Endometrial microvascular endothelial cells (primary cell): Measurements from ENCODE around the gene ASB8. TPM values are rescaled to one million over a fixed set of nuclear protein-coding genes. Genes with fewer than 3 reads are reported as not detected.

Source experiments
- in situ Hi-C: cut with HindIII; loops from 2 replicates; pipeline ENCODE4 v1.10.0; 2017; ENCODE audit warnings: low sequenced_read_pairs, low pct_unique_long_range_greater_than_20kb; ENCODE audit errors: inconsistent ontology term
- total RNA-seq: library from RNA; depleted of rRNA; stranded (reverse); fragments of >200 nt; gene quantifications from one replicate; pipeline ENCODE4 v1.2.3, GENCODE V29; 2015; ENCODE audit errors: inconsistent ontology term

Gene ASB8, protein sequence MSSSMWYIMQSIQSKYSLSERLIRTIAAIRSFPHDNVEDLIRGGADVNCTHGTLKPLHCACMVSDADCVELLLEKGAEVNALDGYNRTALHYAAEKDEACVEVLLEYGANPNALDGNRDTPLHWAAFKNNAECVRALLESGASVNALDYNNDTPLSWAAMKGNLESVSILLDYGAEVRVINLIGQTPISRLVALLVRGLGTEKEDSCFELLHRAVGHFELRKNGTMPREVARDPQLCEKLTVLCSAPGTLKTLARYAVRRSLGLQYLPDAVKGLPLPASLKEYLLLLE
- total RNA-seq, result 19.1 TPM

DNA sequence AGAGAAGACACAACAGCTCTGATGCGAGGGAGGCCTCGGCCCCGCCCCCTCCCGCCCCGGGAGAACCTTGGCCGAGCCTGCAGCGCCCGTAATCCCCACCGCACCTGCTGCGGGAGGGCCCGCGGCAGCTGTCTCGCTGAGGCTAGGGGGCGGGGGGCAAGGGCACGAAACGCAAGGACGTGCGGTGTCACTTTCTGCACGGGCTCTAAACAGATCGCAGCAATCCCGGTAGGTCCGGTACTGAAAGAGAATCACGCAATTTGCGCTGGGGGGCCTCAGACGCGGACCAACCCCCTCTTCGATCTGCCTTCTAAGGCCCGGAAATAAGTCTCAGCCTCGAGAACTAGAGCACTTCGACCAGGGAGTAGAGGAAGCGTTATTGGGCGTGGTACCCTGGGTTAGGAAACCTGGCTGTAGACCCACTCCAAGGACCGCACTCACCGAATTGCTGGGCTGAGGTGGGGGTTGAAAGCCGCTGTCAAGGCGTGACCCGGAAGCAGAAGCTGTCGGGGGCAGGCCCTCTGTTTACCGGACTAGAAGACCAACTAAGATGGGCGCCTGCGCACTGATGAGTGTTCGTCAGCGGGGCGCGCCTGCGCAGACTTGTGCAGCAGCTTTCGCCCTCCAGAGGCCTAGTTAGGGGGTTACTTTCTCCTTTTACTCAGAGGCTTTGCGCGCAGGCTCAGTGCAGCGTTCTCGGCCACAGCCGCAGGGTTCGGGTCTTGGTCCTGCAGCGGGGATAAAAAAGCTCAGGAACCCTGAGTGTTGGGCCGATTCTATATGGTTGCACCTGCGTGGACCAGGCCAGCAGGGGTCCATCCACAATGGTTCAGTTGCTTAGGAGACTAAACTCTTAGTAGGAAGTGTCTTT, at the start of gene ASB8:
TSS of gene ASB8 (minus strand) at position 498 of the 871 bp plus-strand sequence. CDS start 4,019 bp downstream, outside the sequence.
- in situ Hi-C loops, result no loop called here

DNA sequence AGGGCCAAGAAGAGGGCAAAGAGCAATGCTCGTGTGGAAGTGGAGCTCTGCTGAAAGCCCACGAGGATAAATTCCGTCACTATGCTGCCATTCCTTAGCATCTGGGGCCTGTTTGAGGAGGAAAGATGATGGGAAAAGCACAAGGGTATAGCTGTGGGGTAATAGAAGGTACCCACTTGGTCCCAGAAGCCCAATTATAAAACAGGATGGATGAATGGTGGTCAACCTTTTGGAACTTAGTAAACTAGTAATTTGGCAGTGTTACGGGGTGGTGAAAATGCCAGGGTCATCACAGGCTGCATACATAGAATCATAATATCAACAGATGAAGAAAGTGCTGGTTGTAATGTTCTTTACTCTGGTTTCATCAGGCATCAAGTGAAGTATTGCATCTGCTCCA, 45.9 kb upstream of the ASB8 start, which contains the start of gene OR10AD1:
TSS of gene OR10AD1 (minus strand) at position 101 of the 400 bp plus-strand sequence. CDS start at position 101, 0 bp downstream.
- in situ Hi-C loops, result no loop called here

DNA sequence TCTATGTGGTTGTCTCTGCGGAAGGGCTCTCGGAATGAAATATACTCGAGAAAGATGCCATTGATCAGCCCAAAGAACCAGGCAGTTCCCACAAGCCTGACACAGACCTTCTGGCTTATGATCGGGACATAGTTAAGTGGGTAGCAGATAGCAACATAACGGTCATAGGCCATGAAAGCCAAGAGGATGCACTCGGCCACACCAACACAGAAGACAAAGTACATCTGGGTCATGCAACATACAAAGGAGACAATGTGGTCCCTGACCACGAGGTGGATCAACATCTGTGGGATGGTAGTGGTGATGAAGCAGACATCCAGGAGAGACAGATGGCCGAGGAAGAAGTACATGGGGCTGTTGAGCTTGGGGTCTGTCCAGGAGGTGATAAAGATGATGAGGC, 45.5 kb upstream of the ASB8 start:
- in situ Hi-C loops, result no loop called here

DNA sequence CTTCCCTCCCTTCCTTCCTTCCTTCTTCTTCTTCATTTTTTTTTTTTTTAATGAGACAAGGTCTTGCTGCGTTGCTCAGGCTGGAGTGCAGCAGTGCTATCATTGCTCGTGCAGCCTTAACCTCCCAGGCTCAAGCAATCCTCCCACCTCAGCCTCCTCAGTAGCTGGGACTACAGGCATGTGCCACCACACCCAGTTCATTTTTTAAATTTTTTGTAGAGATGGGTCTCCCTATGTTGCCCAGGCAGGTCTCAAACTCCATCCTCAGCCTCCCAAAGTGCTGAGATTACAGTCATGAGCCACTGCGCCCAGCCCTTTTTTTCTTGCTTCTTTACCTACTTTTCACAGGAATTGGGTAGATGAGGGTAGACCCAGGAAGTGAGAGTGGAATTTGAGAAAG, 44.2 kb upstream of the ASB8 start:
- in situ Hi-C loops, result no loop called here

DNA sequence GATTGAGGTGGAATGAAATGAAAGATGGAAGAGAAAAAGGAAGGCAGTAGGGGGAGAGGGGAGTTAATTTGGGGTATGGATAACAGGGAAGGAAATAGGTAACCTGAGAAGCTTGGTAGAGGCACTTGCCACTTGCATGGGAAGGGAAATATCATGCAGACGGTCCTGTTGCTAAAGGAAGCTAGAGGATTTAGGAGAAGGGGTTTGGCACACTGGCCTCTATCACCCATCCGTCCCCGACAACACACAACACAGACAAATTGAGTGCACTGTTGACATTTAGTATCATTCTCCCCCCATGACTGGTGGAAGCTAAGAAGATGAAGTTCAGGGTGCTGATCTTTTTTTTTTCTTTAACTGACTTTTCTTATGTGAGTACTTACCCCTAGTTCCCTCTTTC, 43.8 kb upstream of the ASB8 start:
- in situ Hi-C loops, result no loop called here

DNA sequence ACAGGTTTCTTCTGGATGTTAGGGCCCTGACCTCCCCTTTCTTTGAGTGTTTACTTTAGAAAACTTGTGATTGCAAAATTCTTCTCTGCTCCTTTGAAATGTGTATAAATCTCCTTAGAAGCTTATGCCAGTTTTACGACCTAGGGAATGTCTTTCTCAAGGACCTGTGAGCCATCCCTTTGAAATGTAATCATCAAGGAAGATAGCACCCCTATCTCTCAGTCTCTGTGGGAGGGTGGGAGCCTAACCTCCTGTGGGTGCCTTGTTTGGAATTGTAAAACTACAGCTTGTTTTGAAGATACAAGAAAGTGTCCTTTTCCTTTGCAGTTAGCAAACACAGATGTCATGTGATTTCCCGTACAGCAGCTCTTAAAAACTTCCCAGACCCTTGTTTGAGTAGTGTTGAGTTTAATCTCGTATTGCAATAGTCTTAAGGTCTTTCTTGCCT, 42.5 kb upstream of the ASB8 start:
- in situ Hi-C loops, result no loop called here

DNA sequence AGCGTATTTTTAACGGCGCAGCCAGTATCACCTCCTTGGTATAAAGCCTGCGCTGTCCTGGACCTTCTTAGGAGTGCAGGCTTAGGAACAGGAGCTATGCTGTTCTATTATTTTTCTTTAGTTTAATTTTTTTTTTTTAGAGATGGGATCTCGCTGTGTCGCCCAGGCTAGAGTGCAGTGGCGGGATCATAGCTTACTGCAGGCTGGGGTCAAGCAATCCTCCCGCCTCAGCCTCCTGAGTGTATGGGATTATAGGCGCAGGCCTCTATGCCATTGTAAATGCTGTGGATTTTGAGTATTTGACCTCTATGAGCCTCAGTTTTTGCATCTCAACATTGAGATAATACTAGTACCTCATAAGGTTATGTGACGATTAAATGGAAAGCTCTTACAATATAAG, 41.7 kb upstream of the ASB8 start:
- in situ Hi-C loops, result no loop called here

DNA sequence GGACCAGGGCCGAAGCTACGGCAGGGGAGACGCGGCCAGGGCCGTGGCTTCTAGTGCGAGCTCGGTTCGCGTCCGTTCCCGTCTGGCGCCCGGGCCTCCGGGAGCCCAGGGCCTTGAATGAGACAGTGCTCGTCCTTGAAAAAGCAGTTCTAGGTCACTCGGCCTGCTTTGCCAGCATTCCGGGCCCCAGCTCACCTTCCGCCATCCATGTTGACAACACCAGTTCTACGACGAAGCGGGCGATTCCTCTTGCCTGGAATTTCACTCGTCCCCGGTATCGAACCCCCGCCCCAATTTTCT, 41.3 kb upstream of the ASB8 start:
- in situ Hi-C loops, result no loop called here

DNA sequence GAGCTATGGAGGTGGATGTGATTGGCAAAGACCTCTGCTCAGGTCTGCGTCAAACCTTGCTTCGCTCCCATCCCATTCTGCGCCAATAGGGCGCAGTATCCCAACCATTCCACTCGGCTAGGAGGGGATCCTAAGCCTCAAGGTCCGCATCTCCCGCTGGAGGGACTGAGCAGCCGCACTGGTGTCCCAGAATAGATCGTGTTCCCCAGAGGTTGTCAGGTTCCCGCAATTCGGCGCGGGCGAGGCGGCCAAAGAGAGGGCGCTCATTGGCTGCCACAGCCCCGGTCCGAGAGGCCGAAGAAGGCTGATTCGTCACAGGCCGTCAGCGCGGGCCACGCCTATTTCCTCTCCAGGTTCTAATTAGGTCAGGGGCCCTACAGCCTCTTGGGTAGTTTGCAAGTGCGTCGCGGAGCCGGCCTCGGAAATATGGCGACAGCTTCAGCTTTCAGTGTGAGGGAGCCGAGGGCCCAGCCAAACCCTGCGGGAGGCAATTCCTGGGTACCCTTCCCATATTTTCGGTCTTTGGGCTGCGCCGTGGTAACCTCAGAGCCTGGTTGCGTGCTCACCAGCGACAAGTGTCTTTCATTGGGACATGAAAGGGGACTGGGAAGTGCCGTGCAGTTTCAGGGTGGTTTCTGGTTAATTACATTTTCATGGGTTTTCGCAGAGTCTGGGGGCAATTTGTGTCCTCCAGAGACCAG, 40.8 kb upstream of the ASB8 start:
- in situ Hi-C loops, result no loop called here

DNA sequence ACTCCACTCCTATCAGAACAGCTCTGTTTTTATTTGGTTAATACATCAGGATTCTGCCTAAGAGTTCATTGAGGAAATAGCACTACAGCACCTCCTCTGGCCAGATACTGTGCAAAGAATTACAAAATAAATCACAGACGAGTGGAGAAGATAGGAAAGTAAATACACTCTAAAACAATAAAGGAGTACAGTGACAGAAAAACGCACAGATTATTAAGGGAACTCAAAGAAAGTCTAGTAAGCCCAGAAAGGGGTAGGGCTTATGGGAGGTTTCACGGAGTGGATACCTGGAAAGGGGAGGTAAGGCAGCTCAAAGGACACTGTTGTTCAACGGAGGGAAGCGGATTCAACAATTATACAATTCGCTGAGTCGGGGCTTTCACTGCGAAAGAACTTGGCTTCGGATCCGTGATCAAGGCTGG, 40.2 kb upstream of the ASB8 start:
- in situ Hi-C loops, result no loop called here

DNA sequence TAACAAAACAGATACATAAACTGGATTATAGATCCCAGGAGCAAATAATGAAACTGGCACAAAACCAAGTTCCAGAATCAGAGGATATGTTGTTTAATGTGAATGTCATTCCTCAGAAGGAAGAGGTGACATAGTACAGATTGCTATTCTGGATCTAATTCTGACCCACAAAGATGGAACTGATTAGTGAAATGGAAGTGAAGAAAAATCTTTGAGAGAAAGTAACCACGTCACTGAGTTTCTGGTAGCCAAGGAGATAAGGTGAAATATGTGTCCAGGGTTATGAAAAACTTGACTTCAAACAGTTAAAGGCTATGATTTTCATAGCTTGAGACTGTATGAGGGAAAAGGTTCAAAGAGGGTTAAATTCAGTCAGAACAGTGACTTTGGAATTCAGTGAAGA, 37.5 kb upstream of the ASB8 start:
- in situ Hi-C loops, result no loop called here

DNA sequence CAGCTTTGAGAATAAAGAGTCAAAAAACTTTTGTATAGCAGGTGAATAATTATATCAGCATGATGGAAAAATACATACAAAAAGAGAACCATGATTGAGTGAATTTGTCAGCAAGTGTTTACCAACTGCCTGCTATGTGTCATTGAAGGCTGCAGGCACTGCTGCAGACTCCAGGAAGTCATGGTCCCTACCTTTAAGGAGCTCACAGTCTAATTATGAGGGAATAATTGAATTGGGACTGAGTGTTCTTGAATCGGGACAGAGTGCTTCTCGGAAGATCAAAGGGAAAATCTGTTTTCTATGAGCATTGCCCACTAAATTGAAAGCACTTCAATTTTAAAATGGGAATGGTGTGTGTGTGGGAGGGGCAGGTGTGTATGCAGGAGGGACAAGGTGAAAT, 36.3 kb upstream of the ASB8 start:
- in situ Hi-C loops, result no loop called here

DNA sequence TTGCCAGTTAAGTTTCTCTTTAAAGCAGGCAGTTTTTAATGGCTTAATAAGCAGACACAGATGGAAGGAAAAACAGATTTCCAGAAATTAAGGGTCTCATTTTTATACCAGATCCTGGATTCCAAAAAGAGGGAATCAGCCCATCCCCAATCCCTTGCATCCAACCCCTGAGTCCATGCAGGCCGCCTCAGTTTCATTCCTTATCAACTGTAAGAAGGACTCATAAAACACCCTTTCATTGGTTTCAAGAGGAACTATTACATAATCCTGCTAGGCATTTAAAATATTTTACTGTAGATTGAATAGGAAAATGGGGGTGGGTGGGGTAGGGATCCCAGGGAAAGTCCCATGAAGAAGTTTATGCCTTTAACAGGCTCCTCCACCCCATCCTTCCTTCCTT, 35.5 kb upstream of the ASB8 start:
- in situ Hi-C loops, result no loop called here

DNA sequence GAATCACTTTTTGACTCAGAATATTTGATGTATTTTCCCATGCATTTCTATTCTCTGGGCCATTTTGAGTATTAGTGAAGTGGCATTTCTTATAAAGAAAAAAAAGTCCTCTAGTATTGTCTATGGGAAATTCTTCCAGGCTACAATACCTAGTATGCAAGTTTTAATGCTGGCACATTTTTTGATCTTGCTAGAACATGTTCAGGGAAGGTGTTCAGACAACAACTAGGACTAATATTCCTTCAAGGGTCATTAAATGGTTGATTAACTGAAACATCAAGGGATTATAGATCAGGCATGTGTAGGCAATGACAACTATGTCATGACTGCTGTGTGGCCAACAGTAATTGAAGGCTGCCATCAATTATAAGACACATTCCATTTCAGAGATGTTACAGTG, 33.8 kb upstream of the ASB8 start:
- in situ Hi-C loops, result no loop called here

DNA sequence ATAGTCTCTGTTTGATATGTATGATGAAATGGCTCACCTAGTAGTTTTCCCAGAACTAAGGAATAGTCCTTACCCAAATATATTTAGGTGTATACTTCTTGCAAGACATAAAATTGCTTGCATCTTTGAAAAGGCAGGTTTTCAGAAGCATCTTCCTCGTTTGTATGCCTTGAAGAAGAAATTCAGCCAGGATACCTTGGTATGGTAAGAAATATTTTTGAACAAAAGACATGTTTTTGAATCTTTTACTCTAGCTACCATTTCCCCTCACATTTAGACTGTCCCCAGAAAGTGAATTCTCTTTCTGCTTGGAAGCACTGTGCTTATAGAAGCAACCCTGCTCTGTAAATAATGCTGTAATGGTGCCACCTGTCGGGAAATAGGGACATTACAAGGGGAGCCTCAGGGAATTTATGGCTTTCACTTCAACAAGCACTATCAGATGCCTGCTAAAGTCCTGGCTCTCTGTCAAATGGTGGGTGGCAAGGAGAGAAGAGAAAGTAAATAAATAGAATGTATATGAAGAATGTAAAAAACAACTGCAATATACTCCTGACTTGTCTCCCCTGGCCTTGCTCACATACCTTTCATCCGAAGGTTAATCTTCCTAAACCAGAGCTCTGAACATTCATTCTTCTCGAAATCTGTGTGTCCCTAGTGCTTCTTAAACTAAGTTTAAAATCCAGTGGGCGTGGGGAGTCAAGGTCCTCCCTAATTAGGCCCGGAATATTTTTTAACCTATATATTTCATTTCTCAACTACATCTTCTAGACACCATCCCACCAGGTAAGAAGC, 32.2 kb upstream of the ASB8 start:
- in situ Hi-C loops, result no loop called here

DNA sequence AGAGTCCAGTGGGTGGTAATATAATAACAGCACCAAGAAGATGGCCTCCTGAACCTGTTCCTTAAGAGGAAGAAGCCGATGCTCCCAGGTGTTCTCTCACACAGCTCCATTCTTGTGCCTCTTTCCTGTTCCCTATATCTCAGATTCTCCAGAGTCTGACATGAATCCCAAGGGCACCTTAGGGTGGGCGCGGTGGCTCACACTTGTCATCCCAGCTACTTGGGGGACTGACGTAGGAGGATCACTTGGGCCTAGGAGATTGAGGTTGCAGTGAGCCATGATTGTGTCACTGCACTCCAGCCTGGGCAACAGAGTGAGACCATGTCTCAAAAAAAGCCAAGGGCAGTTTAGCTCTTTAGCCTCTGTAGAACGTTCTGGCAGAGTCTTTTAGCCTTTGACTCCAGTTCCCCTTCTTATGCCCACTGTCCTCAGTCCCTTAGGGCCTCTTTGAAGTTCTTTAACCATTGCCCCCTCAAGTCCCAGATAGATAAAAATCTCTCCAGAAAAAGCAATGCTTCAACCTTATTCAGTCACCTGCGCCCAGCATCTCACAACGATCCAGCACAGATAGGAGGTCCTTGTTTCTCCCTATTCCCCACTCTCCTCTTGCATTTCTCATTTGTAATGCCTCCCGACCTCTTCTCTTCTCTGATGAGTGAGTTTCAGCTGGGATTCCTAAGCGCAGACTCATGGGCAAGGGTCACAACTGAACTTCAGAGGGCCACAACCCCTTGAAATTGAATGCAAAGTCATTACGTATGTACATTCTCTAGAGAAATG, 30.8 kb upstream of the ASB8 start:
- in situ Hi-C loops, result no loop called here

DNA sequence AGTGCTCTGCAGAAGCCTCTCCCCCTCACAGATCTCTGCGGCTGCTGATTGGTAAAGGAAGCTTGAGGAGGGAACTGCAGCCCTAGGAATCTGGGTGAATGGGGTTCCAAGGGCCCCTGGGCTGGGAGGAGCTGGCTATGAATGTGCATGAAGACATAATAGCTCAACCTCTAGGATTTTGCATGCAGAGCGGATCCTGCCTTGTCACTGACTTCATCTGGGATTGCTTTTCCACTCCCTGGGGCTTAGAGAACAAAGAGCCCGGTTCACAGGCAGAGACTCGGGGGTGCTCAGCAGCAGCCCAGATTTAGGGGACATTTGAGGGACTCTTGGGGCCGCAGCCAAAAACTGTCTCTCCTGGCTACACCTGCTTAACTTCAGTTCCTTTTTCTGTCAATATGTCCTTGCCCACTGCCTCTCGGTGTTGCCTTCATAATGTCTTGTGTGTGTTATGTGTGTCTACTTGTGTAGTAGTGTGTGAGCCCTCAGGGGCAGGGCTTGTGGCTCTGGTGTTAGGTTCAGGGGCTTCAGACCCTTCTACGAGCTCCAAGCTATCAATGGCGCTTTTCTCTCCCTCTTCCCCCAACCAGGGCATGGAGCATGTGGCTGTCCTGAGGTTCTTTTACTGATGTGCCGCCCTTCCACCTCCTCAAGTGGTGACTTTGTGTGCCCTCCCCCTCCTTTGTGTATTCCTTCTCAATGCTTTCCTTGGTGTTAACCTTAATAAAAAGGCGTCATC, 28.0 kb upstream of the ASB8 start:
- in situ Hi-C loops, result no loop called here

DNA sequence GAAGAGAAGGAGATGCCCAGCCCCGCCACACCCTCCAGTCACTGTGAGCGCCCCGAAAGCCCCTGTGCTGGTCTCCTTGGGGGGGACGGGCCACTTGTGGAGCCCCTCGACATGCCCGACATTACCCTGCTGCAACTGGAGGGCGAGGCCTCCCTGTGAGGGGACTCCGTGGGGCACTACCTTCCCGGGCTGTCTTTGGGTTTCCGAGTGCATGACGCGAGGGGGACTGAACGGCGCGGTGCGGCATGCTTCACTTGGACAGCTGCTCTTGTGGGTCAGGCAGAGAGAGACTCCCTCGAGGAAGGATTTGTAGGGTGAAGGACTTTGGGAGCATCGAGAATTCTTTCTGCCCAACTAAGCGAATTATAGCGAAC, 27.2 kb upstream of the ASB8 start:
- in situ Hi-C loops, result no loop called here
